NCI-H1417 treated with DMSO at 0.1 percent for 48 hours (cell line): ENCODE results near the gene CD209.

Experiments
- DNase-seq: peaks from one replicate; lab custom pipeline; 2025; lab: John Stamatoyannopoulos, UW

CD209 gene

DNA sequence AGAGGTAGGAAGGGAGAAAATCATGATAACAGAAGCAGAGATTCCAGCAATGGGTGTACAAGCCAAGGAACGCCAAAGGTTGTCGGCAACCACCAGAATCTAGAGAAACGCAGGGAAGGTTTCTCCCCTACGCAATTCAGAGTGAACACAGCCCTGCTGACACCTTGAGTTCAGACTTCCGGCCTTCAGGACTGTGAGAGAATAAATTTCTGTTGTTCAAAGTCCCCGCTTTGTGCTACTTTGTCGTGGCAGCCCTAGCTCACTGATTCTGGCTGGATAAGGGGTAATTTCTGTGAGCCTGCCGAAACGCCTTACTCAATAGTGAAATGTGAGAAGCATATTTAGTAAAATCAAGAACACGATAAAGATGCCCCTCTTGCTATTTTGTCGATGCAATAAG lies 10.1 kb downstream of the CD209 start:
- no peak for DNase-seq

GRCh38 chr19:7736148-7736547 lies 11.2 kb downstream of the CD209 start:
- no peak for DNase-seq

DNA sequence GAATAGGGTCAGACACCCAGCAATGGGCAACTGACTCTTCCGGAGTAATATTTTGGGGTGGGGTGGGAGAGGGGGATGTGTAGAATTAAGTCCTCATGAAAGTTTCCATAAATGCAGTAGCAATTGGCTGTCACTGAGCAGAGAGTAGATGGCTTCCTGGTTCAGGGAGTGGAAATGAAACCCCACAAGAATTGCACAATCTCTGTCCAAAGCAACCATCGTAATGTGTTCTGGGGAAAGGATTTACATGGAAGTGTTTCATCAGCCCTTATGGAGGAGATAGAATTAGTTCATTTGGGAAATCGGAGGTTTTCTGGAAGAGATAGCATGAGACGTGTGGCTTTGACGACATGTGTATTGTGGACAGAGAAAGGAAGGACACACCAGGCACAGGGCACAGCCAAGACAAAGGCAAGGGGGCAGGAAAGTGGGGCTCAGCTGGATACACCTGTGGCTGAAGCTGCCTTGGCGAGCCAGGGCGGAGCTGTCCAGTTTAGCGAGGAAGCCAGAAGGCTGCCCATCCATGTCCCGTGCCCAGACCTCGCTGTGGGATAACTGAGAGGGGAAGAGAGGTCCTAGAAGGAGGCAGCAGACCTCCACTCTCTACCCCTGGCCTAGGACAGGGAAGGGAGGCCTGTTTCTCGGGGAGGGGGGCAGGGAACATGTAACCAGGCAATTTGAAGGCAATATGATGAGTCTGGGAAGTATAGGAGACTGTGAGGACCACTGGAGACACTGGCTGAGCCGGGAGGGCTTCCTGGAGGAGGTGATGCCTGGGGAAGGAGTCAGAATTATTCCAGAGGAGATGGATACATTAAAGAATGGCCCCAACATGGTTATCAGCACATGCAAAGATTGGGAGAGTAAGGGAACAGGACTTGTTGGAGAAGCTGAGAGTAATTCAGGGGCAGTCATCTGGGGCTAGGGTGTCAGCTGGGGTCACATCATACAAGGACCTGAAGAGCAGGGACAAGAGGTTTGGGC lies 12.8 kb downstream of the CD209 start:
- no peak for DNase-seq

DNA sequence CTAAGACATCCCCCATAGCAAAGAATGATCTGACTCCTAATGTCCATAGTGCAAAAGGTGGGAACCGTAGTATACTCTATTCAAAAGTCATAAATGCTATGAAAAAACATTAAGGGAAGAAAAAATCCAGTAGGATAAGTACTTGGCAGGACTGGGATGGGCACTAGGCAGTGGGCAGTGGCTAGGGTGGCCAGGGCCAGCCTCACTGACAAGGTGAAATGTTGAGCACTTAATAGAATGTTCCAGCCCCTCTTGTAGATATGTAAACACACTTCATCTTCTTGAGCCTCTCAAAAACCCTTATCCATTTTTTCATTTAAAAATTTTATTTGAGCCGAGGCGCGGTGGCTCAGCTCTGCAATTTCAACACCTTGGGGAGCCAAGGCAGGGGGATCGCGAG lies 14.0 kb downstream of the CD209 start:
- DNase-seq, result no peak

DNA sequence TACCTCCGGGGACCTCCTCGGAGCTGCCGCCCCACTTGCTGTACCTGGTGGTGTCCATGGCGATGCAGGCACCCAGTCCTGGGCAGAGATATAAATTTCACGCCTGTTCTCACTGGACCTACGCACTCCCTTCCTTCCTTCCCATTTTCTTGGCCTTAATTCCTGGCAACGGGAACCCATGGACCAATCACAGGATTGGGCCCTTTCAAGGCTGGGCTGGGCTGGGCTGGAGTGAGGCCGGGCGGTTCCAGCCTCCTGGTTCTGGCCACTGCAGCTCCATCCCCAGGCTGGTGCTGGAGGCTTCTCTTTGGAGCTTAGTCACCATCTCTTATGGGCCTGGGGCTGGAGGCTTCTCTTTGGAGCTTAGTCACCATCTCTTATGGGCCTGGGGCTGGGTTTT lies 15.3 kb downstream of the CD209 start, which contains the start of gene CLEC4G:
CLEC4G (minus strand) TSS at position 66 of the 400 bp plus-strand sequence; CDS start at position 58, 8 bp downstream.
- DNase-seq, result no peak

- DNase-seq, result no peak
These were observed 15.7 kb downstream of the CD209 start for GRCh38 chr19:7731615-7732014.

- DNase-seq, result no peak
These were observed 16.1 kb downstream of the CD209 start for GRCh38 chr19:7731218-7731595.

DNA sequence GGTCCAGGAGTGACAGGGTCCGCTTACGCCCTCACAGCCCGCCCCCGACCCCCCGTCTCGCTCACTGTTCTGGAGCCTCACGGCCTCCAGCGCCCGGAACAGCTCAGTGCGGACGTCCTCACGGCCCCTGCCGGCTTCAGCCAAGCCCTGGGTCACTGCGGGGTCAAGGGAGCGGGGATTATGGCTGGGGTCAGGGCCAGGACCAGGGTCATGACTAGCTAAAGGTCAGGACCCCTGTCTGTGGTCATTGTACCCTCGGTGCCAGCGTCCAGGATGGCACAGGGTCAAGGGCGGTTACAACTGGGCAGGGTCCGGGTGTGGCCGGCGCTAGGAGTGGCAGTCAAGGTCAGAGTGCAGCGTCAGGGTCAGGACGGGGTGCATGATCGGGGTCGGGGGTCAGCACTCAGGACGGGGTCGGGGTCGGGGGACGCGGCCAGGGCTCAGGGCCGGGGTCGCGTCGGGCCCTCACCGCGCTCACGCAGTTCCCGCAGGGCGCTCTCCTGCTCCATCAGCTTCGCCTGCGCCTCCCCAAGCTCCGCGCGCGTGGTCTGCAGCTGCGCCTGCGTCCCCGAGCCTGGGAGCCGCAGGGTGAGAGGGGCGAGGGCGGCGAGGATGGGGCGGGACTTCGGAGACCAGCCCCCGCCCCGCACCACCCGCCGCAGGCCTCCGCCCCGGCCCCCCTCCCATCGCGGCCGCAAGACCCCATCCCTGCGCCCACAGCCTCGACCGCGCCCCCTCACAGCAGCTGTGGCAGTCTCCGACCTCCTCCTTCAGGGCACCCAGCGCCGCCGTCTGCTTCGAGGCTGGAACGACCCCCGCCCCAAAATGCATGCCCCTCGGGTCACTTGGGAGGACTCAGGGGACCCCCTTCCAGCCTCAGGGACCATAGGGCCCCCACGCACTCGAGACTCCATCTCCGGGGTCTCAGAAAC lies 16.8 kb downstream of the CD209 start:
- DNase-seq, result no peak

- no peak for DNase-seq
These were observed 17.5 kb downstream of the CD209 start for GRCh38 chr19:7729831-7730285.

GRCh38 chr19:7729211-7729610 lies 18.1 kb downstream of the CD209 start:
- no peak for DNase-seq

DNA sequence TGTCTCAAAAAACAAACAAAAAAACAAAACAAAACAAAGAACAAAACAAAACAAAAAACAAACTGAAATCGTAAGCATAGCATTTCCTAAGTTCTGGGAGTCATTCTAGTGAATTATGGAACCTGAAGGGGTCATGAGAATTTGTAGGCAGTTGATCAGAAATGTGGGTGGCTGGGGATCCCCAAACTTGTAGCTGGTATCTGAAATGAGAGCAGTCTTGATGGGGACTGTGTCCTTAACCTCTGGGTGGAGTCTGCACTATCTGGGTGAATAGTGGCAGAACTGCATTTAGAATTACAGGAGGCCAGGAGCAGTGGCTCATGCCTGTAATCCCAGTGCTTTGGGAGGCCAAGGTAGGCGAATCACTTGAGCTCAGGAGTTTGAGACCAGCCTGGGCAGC lies 21.5 kb downstream of the CD209 start:
- DNase-seq, result no peak

DNA sequence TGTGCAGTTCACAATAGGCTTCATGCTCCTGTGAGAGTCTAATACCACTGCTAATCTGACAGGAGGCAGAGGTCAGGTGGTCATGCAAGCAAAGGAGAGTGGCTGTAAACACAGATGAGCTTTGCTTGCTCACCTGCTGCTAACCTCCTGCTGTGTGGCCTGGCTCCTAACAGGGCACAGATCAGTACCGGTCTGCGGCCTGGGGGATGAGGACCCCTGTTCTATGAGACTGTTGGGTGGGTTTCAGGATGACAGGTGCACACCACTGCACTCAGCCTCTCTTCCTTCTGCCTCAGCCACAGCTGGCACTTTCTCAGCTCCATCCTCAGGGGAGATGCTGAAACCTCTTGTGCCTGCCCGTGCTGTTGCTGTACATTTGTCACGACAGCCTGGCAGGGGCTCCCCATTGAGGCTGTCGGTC lies 25.1 kb downstream of the CD209 start:
- DNase-seq, result peak; percentile 24

- no peak for DNase-seq
These were observed 27.0 kb downstream of the CD209 start for GRCh38 chr19:7720351-7720750.

- DNase-seq, result no peak
These were observed 28.7 kb downstream of the CD209 start for GRCh38 chr19:7718668-7719067.

- no peak for DNase-seq
These were observed 30.6 kb downstream of the CD209 start for GRCh38 chr19:7716762-7717161.

GRCh38 chr19:7715671-7716070 lies 31.7 kb downstream of the CD209 start:
- DNase-seq, result no peak

DNA sequence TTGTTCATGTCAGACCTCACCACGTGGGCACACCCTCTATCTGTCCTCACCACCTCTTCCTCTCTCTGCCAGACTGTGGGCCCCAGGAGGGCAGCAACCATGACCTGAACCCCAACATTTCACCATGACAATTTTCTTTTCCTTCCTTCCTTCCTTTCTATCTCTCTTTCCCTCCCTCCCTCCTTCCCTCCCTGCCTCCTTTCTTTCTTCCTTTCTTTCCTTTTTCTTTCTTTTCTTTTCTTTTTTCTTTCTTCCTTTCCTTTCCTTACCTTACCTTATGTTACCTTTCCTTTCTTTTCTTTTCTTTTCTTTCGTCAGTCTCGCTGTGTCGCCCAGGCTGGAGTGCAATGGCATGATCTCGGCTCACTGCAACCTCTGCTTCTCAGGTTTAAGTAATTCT lies 36.7 kb downstream of the CD209 start:
- DNase-seq, result no peak

DNA sequence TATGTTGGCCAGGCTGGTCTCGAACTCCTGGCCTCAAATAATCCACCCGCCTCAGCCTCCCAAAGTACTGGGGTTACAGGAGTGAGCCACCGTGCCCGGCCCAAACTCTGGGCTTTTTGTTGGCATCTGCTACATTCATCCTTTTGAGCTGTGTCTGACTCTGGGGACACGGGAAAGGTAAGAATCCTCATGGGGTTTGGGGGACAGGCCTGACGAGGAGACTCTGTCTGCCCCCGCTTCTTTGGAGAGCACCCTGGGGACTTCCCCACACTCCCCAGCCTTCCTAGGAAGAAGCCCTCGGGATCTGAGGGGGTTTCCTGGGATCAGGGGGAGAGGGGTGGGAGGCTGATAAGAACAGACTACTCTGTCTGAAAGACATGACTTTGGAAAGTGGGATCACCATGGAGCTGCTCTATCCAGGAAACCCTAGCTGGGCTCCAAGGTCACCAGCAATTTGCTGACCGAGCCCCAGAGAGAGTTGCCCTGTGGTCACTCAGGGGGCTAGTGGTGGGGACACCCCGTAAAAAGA lies 37.3 kb downstream of the CD209 start:
- no peak for DNase-seq

- DNase-seq, result no peak
These were observed 40.3 kb downstream of the CD209 start for GRCh38 chr19:7706955-7707456.

- DNase-seq, result no peak
These were observed 41.0 kb downstream of the CD209 start for GRCh38 chr19:7706188-7706954.
